ENCODE results near the gene ATP9B.

The ATP9B gene

DNA sequence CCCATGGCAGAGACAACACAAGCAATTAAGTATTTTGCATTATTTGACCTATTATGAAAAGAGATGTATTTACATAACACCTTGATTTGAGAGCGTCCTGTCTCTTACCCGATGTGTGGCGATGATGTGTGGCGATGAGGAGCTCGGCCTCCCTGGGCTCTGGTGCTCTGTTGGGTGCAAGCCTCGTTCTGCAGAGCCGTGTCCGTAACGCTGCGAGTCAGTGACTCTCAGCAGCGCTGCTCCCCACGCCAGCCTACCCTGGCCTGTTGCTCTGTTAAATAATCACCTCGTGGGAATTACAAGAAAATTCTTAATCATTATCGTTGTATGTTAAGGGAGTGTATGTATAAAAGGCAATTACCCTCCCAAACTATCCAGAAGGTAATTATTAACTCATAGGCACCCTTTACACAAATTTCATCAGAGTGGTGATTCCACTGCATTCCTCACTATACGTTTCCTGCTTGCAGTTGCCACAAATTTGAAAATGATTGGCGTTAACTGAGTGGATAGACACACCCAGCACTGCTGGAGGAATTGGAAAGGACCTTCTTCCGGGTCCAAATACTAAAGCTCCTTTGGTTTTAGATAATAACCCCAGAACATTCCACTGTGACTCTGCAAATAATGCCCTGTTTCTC is 274.5 kb downstream of the ATP9B start:
- H2AK5ac ChIP-seq (ENCODE audit: low read length) = no peak overlapping the region
- no peak overlapping the region for H2BK15ac ChIP-seq (replicated peaks; ENCODE audit: low read depth)
- H4K5ac ChIP-seq (ENCODE audit: low read length) = no peak overlapping the region
- H2BK5ac ChIP-seq (ENCODE audit: low read length) = no peak overlapping the region
- H2BK120ac ChIP-seq (ENCODE audit: low read depth, low read length) = no peak overlapping the region
- H3K4me2 ChIP-seq (ENCODE audit: low read length) = no peak overlapping the region
- no peak overlapping the region for H3K4me3 ChIP-seq (ENCODE audit: low read length)
- no peak overlapping the region for H3K27ac ChIP-seq (ENCODE audit: low read depth, low read length)
- no CpG with 5 or more reads among the region's 17 CpGs for WGBS (ENCODE audit: extremely low coverage, insufficient coverage, low lambda C conversion rate)
- no peak overlapping the region for H3K23ac ChIP-seq (ENCODE audit: low read length)
- no peak overlapping the region for H3K18ac ChIP-seq (ENCODE audit: low read length)
- no peaks in the 10 kb centered on the region for H3K27me3 ChIP-seq (ENCODE audit: insufficient read depth, low read length, poor library complexity)
- H3K9ac ChIP-seq (ENCODE audit: low read length) = no peak overlapping the region
- H3K4me1 ChIP-seq (ENCODE audit: control insufficient read depth, low read depth, low read length) = no peaks in the 10 kb centered on the region
- no peaks in the 10 kb centered on the region for H3K79me1 ChIP-seq (ENCODE audit: low read length)
- H4K8ac ChIP-seq (ENCODE audit: low read depth, low read length) = no peak overlapping the region
- no peak overlapping the region for H3K56ac ChIP-seq (ENCODE audit: low read length)
- no peaks in the 10 kb centered on the region for H3K79me2 ChIP-seq (ENCODE audit: control insufficient read depth, insufficient read depth, low read length)
- no peak for DNase-seq
- H3K36me3 ChIP-seq (ENCODE audit: control insufficient read depth, insufficient read depth, low read length) = peaks cover 8% of the 10 kb centered on the region
- no peak overlapping the region for H3K4ac ChIP-seq (ENCODE audit: low read depth, low read length)

DNA sequence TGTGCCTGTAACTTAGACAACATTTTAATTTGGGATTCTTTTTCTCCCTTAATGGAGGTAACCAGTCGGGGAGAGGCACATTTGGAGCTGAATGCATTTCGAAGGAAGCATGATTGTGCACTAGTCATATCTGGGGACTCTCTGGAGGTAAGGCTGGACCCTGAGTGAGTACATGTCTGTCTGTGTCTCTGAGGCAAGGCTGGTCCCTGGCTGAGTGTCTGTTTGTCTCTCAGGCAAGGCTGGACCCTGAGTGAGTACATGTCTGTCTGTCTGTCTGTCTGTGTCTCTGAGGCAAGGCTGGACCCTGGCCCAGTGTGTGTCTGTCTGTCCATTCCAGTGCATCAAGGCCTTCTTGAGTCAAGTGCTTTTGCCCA is 275.0 kb downstream of the ATP9B start:
- no peak overlapping the region for H3K4ac ChIP-seq (ENCODE audit: low read depth, low read length)
- no peak overlapping the region for H3K4me3 ChIP-seq (ENCODE audit: low read length)
- H3K36me3 ChIP-seq (ENCODE audit: control insufficient read depth, insufficient read depth, low read length) = peaks cover 8% of the 10 kb centered on the region
- no peak overlapping the region for H2BK15ac ChIP-seq (replicated peaks; ENCODE audit: low read depth)
- no peaks in the 10 kb centered on the region for H3K79me1 ChIP-seq (ENCODE audit: low read length)
- H4K8ac ChIP-seq (ENCODE audit: low read depth, low read length) = no peak overlapping the region
- H3K4me1 ChIP-seq (ENCODE audit: control insufficient read depth, low read depth, low read length) = no peaks in the 10 kb centered on the region
- no peak overlapping the region for H4K5ac ChIP-seq (ENCODE audit: low read length)
- no CpG with 5 or more reads among the region's 2 CpGs for WGBS (ENCODE audit: extremely low coverage, insufficient coverage, low lambda C conversion rate)
- H3K4me2 ChIP-seq (ENCODE audit: low read length) = no peak overlapping the region
- H3K27me3 ChIP-seq (ENCODE audit: insufficient read depth, low read length, poor library complexity) = no peaks in the 10 kb centered on the region
- H2BK5ac ChIP-seq (ENCODE audit: low read length) = no peak overlapping the region
- no peak overlapping the region for H3K23ac ChIP-seq (ENCODE audit: low read length)
- H2BK120ac ChIP-seq (ENCODE audit: low read depth, low read length) = no peak overlapping the region
- no peak overlapping the region for H3K56ac ChIP-seq (ENCODE audit: low read length)
- H3K27ac ChIP-seq (ENCODE audit: low read depth, low read length) = no peak overlapping the region
- no peak overlapping the region for H3K18ac ChIP-seq (ENCODE audit: low read length)
- H3K9ac ChIP-seq (ENCODE audit: low read length) = no peak overlapping the region
- DNase-seq = no peak
- H2AK5ac ChIP-seq (ENCODE audit: low read length) = no peak overlapping the region
- H3K79me2 ChIP-seq (ENCODE audit: control insufficient read depth, insufficient read depth, low read length) = no peaks in the 10 kb centered on the region

DNA sequence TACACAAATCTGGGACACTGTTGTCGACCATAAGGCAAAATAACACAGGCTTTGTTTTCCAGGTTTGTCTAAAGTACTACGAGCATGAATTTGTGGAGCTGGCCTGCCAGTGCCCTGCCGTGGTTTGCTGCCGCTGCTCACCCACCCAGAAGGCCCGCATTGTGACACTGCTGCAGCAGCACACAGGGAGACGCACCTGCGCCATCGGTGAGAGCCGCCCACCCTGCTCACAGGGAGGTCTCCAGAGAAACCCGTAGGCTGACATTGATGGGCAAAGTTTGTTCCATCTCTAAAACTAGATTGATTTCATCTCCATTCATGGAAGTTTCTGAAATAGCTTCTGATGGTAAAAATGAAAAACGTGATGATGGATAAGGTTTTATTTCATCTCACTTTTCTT is 276.2 kb downstream of the ATP9B start:
- H3K4ac ChIP-seq (ENCODE audit: low read depth, low read length) = no peak overlapping the region
- H3K9ac ChIP-seq (ENCODE audit: low read length) = no peak overlapping the region
- DNase-seq = no peak
- H3K18ac ChIP-seq (ENCODE audit: low read length) = no peak overlapping the region
- no peak overlapping the region for H3K27ac ChIP-seq (ENCODE audit: low read depth, low read length)
- no peak overlapping the region for H3K4me2 ChIP-seq (ENCODE audit: low read length)
- no peak overlapping the region for H3K4me3 ChIP-seq (ENCODE audit: low read length)
- H2BK120ac ChIP-seq (ENCODE audit: low read depth, low read length) = no peak overlapping the region
- H4K5ac ChIP-seq (ENCODE audit: low read length) = no peak overlapping the region
- no peaks in the 10 kb centered on the region for H3K79me1 ChIP-seq (ENCODE audit: low read length)
- no CpG with 5 or more reads among the region's 11 CpGs for WGBS (ENCODE audit: extremely low coverage, insufficient coverage, low lambda C conversion rate)
- H3K27me3 ChIP-seq (ENCODE audit: insufficient read depth, low read length, poor library complexity) = no peaks in the 10 kb centered on the region
- no peak overlapping the region for H4K8ac ChIP-seq (ENCODE audit: low read depth, low read length)
- no peaks in the 10 kb centered on the region for H3K79me2 ChIP-seq (ENCODE audit: control insufficient read depth, insufficient read depth, low read length)
- H3K36me3 ChIP-seq (ENCODE audit: control insufficient read depth, insufficient read depth, low read length) = peaks cover 8% of the 10 kb centered on the region
- H2BK5ac ChIP-seq (ENCODE audit: low read length) = no peak overlapping the region
- H3K23ac ChIP-seq (ENCODE audit: low read length) = no peak overlapping the region
- H2BK15ac ChIP-seq (replicated peaks; ENCODE audit: low read depth) = no peak overlapping the region
- no peak overlapping the region for H2AK5ac ChIP-seq (ENCODE audit: low read length)
- no peak overlapping the region for H3K56ac ChIP-seq (ENCODE audit: low read length)
- H3K4me1 ChIP-seq (ENCODE audit: control insufficient read depth, low read depth, low read length) = no peaks in the 10 kb centered on the region

DNA sequence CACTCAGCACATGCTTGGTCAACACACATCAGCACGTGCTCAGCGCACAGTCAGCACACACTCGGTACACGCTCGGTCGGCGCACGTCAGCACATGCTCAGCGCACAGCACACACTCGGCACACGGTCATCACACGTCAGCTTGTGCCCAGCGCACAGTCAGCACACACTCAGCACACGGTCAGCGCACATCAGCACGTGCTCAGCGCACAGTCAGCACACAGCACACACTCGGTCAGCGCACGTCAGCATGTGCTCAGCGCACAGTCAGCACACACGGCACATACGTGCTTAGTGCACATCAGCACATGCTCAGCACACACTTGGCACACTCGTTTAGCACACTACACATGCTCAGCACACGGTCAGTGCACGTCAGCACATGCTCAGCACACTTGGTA is 276.8 kb downstream of the ATP9B start:
- H3K4me2 ChIP-seq (ENCODE audit: low read length) = no peak overlapping the region
- no peak overlapping the region for H3K56ac ChIP-seq (ENCODE audit: low read length)
- no peak overlapping the region for H3K27ac ChIP-seq (ENCODE audit: low read depth, low read length)
- H3K4ac ChIP-seq (ENCODE audit: low read depth, low read length) = no peak overlapping the region
- no peak overlapping the region for H2AK5ac ChIP-seq (ENCODE audit: low read length)
- no peak overlapping the region for H3K23ac ChIP-seq (ENCODE audit: low read length)
- no peak overlapping the region for H3K4me3 ChIP-seq (ENCODE audit: low read length)
- no peak overlapping the region for H2BK120ac ChIP-seq (ENCODE audit: low read depth, low read length)
- no peak overlapping the region for H3K9ac ChIP-seq (ENCODE audit: low read length)
- no CpG with 5 or more reads among the region's 26 CpGs for WGBS (ENCODE audit: extremely low coverage, insufficient coverage, low lambda C conversion rate)
- no peaks in the 10 kb centered on the region for H3K79me2 ChIP-seq (ENCODE audit: control insufficient read depth, insufficient read depth, low read length)
- H4K8ac ChIP-seq (ENCODE audit: low read depth, low read length) = no peak overlapping the region
- no peak overlapping the region for H4K5ac ChIP-seq (ENCODE audit: low read length)
- no peak for DNase-seq
- H3K27me3 ChIP-seq (ENCODE audit: insufficient read depth, low read length, poor library complexity) = no peaks in the 10 kb centered on the region
- H3K36me3 ChIP-seq (ENCODE audit: control insufficient read depth, insufficient read depth, low read length) = peaks cover 8% of the 10 kb centered on the region
- H2BK5ac ChIP-seq (ENCODE audit: low read length) = no peak overlapping the region
- no peak overlapping the region for H3K18ac ChIP-seq (ENCODE audit: low read length)
- no peak overlapping the region for H2BK15ac ChIP-seq (replicated peaks; ENCODE audit: low read depth)
- H3K4me1 ChIP-seq (ENCODE audit: control insufficient read depth, low read depth, low read length) = no peaks in the 10 kb centered on the region
- H3K79me1 ChIP-seq (ENCODE audit: low read length) = no peaks in the 10 kb centered on the region

DNA sequence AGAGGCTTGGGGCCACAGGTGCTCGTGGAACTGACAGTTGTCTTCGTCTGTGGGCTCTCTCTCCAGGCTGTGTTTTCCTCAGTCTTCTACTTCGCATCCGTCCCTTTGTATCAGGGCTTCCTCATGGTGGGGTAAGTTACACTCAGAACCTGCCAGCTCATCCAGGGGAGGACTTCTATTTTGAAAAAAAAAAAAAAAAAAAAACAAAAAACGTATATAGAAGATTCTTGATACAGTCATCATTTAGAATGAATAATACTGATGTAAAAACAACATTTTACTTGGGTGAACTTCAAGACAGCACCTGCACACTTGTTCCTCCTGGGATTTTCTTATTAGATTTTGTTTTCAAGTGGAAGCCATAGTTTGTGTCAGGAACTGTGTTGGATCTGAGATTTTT is 278.9 kb downstream of the ATP9B start:
- no peak overlapping the region for H2BK15ac ChIP-seq (replicated peaks; ENCODE audit: low read depth)
- no peak overlapping the region for H3K56ac ChIP-seq (ENCODE audit: low read length)
- H2BK5ac ChIP-seq (ENCODE audit: low read length) = no peak overlapping the region
- H4K5ac ChIP-seq (ENCODE audit: low read length) = no peak overlapping the region
- no CpG with 5 or more reads among the region's 5 CpGs for WGBS (ENCODE audit: extremely low coverage, insufficient coverage, low lambda C conversion rate)
- no peak overlapping the region for H3K4me2 ChIP-seq (ENCODE audit: low read length)
- H2BK120ac ChIP-seq (ENCODE audit: low read depth, low read length) = no peak overlapping the region
- H4K8ac ChIP-seq (ENCODE audit: low read depth, low read length) = no peak overlapping the region
- H2AK5ac ChIP-seq (ENCODE audit: low read length) = no peak overlapping the region
- no peak overlapping the region for H3K18ac ChIP-seq (ENCODE audit: low read length)
- H3K79me2 ChIP-seq (ENCODE audit: control insufficient read depth, insufficient read depth, low read length) = no peaks in the 10 kb centered on the region
- DNase-seq = no peak
- no peak overlapping the region for H3K27ac ChIP-seq (ENCODE audit: low read depth, low read length)
- no peak overlapping the region for H3K9ac ChIP-seq (ENCODE audit: low read length)
- no peaks in the 10 kb centered on the region for H3K79me1 ChIP-seq (ENCODE audit: low read length)
- H3K27me3 ChIP-seq (ENCODE audit: insufficient read depth, low read length, poor library complexity) = no peaks in the 10 kb centered on the region
- no peak overlapping the region for H3K23ac ChIP-seq (ENCODE audit: low read length)
- peaks cover 8% of the 10 kb centered on the region for H3K36me3 ChIP-seq (ENCODE audit: control insufficient read depth, insufficient read depth, low read length)
- no peaks in the 10 kb centered on the region for H3K4me1 ChIP-seq (ENCODE audit: control insufficient read depth, low read depth, low read length)
- H3K4me3 ChIP-seq (ENCODE audit: low read length) = no peak overlapping the region
- no peak overlapping the region for H3K4ac ChIP-seq (ENCODE audit: low read depth, low read length)

DNA sequence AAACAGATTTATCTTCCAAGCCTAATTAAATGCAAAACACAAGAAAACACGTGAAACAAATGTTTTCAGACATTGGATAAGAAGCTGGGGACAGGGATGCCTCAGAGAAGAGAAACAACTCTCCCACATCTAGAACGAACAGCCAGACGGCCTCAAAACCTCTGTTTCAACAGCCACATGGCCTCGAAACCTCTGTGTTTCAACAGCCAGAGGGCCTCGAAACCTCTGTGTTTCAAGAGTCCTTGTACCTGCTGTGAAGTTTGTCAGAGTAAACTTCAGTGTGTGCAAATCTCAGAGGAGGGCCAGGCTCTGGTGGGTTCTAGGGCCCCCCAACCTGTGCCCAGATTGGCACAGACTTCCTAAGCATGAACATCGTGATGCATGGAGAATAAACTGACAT is 283.2 kb downstream of the ATP9B start:
- Histone ChIP-seq H3K4me3 (ENCODE audit: low read length) (no peak overlapping the region), H3K4me2 (ENCODE audit: low read length) (no peak overlapping the region), H2AK5ac (ENCODE audit: low read length) (no peak overlapping the region), H2BK120ac (ENCODE audit: low read depth, low read length) (no peak overlapping the region), H2BK5ac (ENCODE audit: low read length) (no peak overlapping the region), H3K56ac (ENCODE audit: low read length) (no peak overlapping the region), H3K36me3 (ENCODE audit: control insufficient read depth, insufficient read depth, low read length) (no peaks in the 10 kb centered on the region), H4K8ac (ENCODE audit: low read depth, low read length) (no peak overlapping the region), H3K4me1 (ENCODE audit: control insufficient read depth, low read depth, low read length) (no peaks in the 10 kb centered on the region), H3K27ac (ENCODE audit: low read depth, low read length) (no peak overlapping the region), H4K5ac (ENCODE audit: low read length) (no peak overlapping the region), H3K23ac (ENCODE audit: low read length) (no peak overlapping the region), H3K79me2 (ENCODE audit: control insufficient read depth, insufficient read depth, low read length) (no peaks in the 10 kb centered on the region), H3K4ac (ENCODE audit: low read depth, low read length) (no peak overlapping the region), H2BK15ac (replicated peaks; ENCODE audit: low read depth) (no peak overlapping the region), H3K9ac (ENCODE audit: low read length) (no peak overlapping the region), H3K79me1 (ENCODE audit: low read length) (no peaks in the 10 kb centered on the region), H3K27me3 (ENCODE audit: insufficient read depth, low read length, poor library complexity) (no peaks in the 10 kb centered on the region), H3K18ac (ENCODE audit: low read length) (no peak overlapping the region)
- no peak for DNase-seq
- WGBS (ENCODE audit: extremely low coverage, insufficient coverage, low lambda C conversion rate) = no CpG with 5 or more reads among the region's 6 CpGs
